HepG2 (cell line): ENCODE measurements around the gene PLSCR1. TPM values are rescaled to one million over a fixed set of nuclear protein-coding genes. Genes with fewer than 3 reads are reported as not detected.
A peak's percentile ranks its signal among the peaks of the same experiment; 100 is the strongest.

Experiments used
- ATF7 ChIP-seq, 2 experiments: fragments of 450-650 bp in 1 of 2; sonication (generic) in 1 of 2; formaldehyde crosslinking in 1 of 2; IDR thresholded peaks; 2 replicates each; pipeline versions ENCODE4 v1.4.0 to v1.6.1; 2016 to 2020; ENCODE audit warnings: antibody characterized with exemption in 1 of 2, mild to moderate bottlenecking in 1 of 2, missing genetic modification reagents in 1 of 2
- BCL3 ChIP-seq: sonication (generic); formaldehyde crosslinking; IDR thresholded peaks from 2 replicates; pipeline ENCODE4 v1.5.1; 2020; ENCODE audit warnings: mild to moderate bottlenecking, missing genetic modification reagents, moderate library complexity
- EED ChIP-seq: sonication (generic); formaldehyde crosslinking; IDR thresholded peaks from 2 replicates; pipeline ENCODE4 v1.5.0; 2020; ENCODE audit warnings: mild to moderate bottlenecking, missing genetic modification reagents
- FOXO1 ChIP-seq: sonication (generic); formaldehyde crosslinking; IDR thresholded peaks from 2 replicates; pipeline ENCODE4 v1.4.0; 2020; ENCODE audit warnings: missing genetic modification reagents
- GLI4 ChIP-seq: sonication (generic); formaldehyde crosslinking; IDR thresholded peaks from 2 replicates; pipeline ENCODE4 v1.5.1; 2020; ENCODE audit warnings: missing genetic modification reagents, mild to moderate bottlenecking, moderate library complexity, borderline replicate concordance
- PATZ1 ChIP-seq: sonication (generic); formaldehyde crosslinking; IDR thresholded peaks from 2 replicates; pipeline ENCODE4 v1.4.0; 2020; ENCODE audit warnings: missing genetic modification reagents
- ZNF383 ChIP-seq: sonication (generic); formaldehyde crosslinking; IDR thresholded peaks from 2 replicates; pipeline ENCODE4 v1.4.0; 2020; ENCODE audit warnings: missing genetic modification reagents, mild to moderate bottlenecking, borderline replicate concordance
- polyA plus RNA-seq, 8 experiments: library from polyadenylated mRNA; depleted of rRNA in 3 of 8; stranded (reverse) in 7 of 8; unstranded in 1 of 8; fragments of >200 nt; fragmentation: Illumina TruSeq in 4 of 8; extraction: Trizol in 4 of 8; gene quantifications; 2 replicates each; pipeline versions ENCODE4 v1.2.1 to v1.2.3, GENCODE V29; 2011 to 2016; ENCODE audit warnings: low read depth in 4 of 8, missing spikeins in 1 of 8, mixed read lengths in 1 of 8; ENCODE audit not compliant: insufficient read depth in 1 of 8
- total RNA-seq, 5 experiments: library from RNA; depleted of rRNA; stranded (reverse); fragments of >200 nt; fragmentation: Illumina TruSeq; extraction: Trizol; gene quantifications; 2 replicates each; pipeline ENCODE4 v1.2.3, GENCODE V29; 2016; ENCODE audit warnings: low read depth in 1 of 5
- TF ChIP-seq, protein P1 (sequence below): sonication (generic); formaldehyde crosslinking; IDR thresholded peaks from 2 replicates; pipeline ENCODE4 v1.5.1; 2020; ENCODE audit warnings: mild to moderate bottlenecking, missing genetic modification reagents, borderline replicate concordance

PLSCR1 gene
- total and polyA plus RNA-seq, 2 of the 13 experiments (the other 11 are each of a cell fraction or from before 2014, with no cell fraction given), result 33.8 to 34.1 TPM

DNA sequence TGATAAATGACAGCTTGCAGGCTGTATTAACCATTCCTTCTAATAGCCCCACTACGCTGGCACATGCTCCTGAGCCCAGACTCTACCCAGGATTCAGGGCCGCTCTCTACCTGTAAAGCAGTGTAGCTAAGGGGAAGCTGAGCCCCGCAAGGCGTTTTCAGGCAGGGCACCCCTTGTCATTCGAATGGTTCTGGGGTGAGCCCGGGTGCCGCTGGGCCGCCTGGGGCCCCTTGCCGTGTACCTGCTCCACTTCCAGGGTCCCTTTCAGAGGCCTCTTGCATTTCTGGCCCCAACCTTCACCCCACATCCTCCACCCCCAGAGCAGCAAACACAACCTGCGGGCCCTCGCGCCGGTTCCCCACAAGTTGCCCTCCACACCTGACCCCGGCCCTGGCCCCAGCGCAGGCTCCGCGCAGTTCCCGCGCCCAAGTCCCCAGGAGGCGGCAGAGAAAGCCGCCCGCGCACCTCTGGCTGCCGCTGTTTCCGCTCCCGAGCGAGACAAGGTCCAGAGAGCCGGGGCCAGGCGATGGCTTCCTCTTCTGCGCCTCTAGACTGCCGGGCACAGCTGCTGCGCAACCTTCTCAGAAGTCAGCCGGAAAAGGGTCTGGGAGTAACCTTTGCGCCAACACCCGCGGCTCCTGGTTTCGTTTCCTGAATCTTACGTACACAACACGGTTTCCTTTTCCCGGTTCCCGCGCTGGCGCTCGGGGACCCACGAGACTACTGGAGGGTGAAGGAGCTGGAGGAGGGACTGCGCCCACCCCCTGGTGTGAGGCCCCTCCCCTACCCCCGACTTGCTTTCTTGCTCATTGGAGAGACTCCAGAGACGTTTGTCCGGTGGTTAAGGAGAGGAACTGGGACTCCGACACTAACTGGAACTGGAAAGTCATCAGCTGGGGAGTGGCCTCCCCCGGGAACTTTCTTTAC, at the start of gene PLSCR1 (continued):
- TF ChIP-seq PATZ1 (CRISPR knock-in tag), result peak; percentile 63
- TF ChIP-seq BCL3, result no peak
- TF ChIP-seq FOXO1 (CRISPR knock-in tag), result peak; percentile 28; the same call in 1 of the 2 replicates
- TF ChIP-seq ZNF383 (CRISPR knock-in tag), result no peak
- TF ChIP-seq, protein P1, sequence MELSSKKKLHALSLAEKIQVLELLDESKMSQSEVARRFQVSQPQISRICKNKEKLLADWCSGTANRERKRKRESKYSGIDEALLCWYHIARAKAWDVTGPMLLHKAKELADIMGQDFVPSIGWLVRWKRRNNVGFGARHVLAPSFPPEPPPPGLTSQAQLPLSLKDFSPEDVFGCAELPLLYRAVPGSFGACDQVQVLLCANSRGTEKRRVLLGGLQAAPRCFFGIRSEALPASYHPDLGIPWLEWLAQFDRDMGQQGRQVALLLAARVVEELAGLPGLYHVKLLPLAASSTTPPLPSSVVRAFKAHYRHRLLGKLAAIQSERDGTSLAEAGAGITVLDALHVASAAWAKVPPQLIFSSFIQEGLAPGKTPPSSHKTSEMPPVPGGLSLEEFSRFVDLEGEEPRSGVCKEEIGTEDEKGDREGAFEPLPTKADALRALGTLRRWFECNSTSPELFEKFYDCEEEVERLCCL (CRISPR knock-in tag), result no peak
- no peak for TF ChIP-seq ATF7 (IDR thresholded peaks at IDR 0.05)
- no peak for TF ChIP-seq ATF7 (CRISPR knock-in tag; IDR thresholded peaks at IDR 0.05)
- TF ChIP-seq GLI4 (CRISPR knock-in tag), result peak; percentile 60; the same call in 1 of the 2 replicates
- TF ChIP-seq EED (CRISPR knock-in tag), result no peak
